GM19035 (cell line): ENCODE measurements around the gene GCH1.

Source experiments
- ATAC-seq: cut with Tn5 transposase; IDR thresholded peaks from one replicate; pipeline ENCODE4 v1.9.1; 2021; ENCODE audit not compliant: unreplicated experiment

GCH1 gene

DNA sequence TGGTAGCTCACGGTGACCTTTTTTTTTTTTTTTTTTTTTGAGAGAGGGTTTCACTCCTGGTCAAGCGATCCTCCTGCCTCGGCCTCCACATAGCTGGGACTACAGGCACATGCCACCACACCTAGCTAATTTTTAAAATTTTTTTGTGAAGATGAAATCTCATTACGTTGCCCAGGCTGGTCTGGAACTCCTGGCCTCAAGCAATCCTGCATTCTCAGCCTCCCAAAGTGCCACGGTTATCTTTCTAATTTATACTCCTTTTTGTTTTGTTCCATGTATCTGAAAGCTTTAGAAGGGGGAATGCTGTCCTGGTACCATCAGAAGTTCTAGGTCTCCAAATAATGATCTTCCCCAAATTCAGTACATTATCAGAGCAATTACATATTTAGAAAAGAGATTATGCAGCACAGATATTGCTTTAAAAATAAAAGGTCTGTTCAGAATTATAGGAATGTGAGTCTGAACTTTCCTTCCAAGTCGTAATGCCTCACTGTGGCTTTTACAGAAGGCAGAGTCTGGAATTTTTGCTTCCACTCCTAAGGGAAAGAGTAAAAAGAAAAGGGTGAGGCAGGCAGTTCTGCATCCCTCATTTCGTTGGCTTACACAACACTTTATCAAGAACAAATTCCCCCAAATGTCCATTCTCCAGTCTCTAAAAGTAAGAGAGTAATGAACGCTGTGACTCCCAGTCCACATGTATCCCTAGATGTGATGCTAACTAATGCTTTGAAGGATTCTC is 73.0 kb downstream of the GCH1 start:
- ATAC-seq, result no peak

DNA sequence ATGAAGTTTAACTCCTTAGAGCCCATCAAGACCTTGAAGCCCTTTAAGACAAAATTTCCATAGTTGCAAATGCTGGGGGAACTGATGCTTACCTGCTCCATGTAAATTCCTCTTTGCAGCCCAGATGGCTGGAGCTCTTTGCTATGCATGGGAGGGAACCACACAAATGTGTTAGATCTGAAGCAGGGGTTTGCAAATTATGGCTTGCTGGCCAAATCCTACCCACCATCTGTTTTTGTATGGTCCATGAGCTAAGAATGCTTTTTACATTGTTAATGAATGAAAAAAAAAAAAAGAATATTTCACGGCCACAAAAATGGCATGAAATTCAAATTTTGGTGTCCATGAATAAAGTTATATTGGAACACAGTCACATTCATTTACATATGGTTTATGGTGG is 74.6 kb downstream of the GCH1 start:
- ATAC-seq, result no peak

DNA sequence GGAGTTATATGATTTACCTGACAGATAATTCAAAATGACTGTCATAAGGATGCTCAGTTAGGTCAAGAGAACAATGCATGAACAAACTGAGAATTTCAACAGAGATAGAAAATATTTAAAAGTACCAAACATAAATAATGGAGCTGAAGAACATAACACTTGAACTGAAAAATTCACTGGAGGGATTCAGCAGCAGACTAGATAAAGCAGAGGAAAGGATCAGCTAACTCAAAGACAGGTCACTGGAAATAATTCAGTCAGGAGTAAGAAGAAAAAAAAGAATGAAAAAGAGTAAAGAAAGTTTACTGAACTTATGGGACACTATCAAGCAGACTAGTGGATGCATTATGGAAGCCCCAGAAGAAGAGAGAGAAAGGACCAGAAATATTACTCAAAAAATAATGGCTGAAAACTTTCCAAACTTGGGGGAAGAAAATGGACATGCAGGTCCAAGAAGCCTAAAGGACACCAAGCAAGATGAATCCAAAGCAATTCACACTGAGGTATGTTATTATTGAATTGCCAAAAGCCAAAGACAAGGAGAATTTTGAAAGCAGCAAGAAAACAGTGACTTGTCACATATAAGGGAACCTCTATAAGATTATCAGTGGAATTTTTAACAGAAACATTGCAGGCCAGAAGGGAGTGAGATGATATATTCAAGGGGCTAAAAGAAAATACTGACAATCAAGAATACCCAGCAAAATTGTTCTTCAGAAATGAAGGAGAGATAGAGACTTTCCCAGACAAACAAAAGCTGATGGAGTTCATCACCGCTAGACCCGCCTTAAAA is 78.7 kb downstream of the GCH1 start:
- ATAC-seq, result no peak

DNA sequence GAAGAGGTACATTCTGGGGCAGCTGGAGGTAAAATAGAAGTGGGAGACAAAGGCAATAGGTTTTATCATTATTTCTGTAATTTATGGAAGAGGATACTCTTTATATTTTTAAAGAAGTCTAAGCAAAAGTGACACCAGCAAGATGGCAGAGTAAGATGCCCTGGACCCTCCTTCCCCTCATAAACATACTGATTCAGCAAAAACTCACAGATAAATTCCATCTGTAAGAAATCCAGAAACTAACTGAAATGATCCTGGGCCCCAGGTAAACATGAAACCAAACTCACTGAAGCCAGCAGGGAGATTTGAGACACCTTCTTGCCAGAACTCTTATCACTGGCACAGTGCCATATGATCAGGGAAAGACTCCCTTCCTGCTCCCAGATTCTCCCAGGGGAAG is 79.9 kb downstream of the GCH1 start:
- no peak for ATAC-seq

DNA sequence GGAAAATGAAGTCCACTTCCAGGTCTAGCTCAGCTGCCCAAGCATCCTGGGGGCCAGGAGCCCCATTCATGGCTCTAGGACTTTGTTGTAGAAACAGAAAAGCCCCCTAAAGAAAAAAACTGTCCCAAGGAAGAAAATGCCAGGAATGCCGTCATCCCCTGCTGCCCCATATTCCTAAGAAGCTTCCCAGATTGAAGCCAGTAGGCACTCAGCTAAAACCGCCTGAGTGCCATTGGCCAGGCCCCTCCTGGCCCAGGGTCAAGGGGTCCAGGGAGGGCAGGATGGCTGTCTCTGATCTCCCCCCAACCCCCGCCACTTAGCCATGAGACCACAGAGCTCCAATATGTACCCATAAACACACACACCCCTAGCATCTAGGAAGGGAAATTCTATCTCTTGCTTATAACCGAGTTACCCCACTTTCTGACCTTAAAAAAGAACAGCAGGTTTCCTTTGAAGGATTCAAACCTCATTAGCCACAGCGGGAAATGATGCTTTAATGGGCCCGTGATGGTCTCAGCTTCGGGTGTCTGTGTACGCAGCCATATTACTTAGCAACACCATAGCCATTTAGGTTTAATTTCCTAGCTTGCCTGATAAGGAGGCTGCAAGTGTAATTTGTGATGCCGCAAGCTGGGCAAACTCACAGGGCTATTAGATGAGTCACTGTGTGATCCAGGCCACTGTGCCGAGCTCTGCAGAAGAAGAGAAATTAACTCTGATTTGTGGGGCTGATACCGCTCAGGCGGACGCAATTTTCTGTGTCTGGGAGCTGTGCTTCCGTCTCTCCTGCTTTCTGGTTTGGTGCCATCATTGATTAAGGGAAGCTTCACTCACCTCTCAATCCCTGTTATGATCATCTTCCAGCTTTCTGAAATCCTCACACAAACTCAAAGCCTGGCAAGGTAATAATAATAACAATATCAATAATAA is 84.2 kb downstream of the GCH1 start:
- ATAC-seq, result no peak

DNA sequence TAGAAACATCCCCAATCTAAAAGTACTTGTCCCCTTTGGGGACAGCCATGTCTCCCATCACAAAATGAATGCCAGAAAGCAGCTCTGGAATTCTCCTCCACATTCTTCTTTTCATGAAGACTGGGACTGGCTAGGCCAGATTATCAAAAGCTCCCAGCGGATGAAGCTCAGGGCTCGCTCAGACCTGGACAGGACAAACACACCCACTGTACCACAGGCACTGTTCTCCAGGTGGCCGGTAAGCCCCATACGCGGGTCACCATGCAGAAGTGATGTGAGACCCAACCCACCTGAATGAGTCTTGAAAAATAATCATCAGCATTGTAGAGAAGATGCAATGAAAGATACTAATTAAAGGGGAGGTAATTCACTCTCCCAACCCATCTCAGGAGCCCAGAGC is 85.1 kb downstream of the GCH1 start:
- ATAC-seq, result no peak

DNA sequence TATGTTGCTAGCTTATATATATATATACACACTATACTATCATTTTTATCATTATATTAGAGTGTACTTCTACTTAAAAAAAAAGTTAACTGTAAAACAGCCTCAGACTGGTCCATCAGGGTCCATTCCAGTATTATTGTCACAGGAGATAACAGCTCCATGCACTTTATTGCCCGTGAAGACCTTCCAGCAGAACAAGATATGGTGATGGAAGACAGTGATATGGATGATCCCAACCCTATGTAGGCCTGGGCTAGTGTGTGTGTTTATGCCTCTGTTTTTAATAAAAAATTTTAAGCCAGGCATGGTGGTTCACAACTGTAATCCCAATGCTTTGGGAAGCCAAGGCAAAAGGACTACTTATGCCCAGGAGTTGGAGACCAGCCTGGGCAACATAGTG is 86.2 kb downstream of the GCH1 start:
- no peak for ATAC-seq

DNA sequence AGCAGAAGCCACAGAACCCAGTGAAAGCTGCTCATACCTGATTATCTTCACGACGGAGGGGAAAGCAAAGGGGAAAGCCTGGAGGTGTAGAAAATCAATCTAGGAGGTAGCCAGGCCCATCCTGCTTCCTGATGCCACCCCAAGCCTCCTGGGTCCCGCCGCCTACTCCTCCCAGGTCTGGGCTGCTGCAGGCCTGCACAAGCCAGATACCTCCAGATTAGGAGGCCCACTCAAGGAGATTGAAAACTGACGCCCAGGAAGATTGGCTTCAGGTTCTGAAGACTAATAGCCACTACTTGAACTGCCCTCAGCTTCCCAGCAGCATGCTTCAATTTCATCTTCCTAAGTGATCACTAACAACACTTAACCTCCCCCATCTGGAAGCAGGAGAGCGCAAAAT is 87.1 kb downstream of the GCH1 start:
- no peak for ATAC-seq

DNA sequence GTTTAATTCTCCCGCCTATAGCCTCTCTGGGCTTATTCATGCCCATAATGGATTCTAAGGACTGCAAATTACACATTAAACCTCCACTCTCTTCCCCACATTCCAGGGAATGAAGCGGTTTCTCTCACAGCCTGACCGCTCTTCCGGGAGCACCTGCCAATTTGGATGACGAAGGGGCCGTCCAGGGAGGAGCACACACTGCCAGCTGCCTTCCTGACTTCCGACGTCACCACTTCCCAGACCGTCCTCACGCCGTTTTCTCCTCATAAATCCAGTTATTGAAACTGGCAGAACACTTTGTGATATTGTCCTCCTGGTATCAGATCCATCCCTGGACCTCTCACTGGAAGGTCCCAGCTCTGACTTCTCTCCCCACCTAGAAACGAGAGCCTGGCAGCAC is 87.6 kb downstream of the GCH1 start:
- no peak for ATAC-seq

DNA sequence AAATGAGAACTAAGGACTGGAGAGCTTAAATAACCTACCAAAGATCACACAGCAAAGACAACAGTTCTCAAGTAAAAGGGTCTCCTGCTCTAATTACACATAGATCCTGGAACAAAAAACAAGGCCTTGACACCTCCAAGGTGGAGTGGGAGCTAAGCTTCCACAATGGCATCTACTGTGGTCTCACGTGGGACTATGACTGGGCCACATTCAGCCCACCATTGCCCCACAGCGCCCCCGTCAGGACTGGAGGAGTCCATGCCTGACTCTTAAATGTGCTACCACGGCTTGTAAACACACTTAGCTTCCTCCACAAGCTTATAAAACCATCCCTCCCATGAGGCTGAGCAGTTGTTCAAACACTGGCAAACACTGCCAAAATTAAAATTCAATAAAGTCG is 88.5 kb downstream of the GCH1 start:
- ATAC-seq, result no peak

DNA sequence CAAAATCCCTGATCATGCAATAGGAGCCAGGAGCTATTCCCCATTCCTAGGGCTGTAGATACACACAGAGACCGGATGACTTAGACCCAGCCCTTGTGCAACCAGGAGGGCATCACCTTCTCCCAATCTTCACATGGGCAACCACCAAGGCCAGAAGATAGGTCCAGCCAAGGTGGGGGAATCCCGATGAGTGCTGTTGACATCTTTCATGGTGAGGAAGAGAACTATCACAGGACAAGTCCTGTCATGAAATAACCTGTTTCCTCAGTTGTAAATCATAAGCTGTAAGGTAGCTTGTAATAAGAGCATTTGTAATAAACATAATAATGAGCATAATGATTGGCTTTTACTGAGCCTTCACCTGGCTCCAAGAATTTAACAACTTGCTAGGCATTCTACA is 89.5 kb downstream of the GCH1 start:
- ATAC-seq, result no peak

DNA sequence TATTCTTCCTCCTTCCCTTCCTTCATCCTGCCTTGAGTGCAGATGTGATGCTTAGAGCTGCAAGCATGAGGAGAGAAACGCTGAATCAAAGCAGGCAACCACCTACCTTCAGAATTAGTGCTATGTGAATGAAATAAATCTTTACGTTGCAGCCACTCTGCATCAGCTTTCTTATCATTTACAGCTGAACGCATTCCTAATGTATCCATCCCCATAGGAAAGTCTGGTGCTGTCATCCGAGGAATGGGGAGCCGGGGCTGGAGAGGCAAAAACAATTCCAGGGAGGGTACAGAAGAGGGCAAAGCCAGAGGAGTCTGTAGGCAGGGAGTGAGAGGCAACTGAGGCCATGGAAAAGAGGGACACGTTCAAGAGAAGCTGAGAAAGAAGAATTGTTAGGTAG is 90.0 kb downstream of the GCH1 start:
- no peak for ATAC-seq

DNA sequence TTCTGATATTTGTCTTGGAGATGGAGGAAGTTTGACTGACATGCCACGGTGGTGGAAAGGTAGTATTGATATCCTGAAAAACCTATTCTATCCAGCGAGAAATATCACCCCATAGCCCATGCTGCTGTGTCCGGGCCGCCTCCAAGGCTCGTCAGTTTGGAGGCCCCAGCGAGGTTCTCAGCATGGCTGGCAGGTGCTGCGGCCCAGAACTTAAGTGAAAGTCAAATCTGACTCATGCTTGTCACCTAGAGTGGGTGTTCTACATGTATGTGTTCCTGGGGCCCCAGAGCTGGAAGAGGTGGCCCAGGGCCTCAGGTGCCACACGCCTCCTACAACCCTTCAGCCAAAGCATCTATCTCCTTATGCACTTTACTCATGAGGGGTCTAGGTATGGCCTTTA is 92.9 kb downstream of the GCH1 start:
- ATAC-seq, result no peak

DNA sequence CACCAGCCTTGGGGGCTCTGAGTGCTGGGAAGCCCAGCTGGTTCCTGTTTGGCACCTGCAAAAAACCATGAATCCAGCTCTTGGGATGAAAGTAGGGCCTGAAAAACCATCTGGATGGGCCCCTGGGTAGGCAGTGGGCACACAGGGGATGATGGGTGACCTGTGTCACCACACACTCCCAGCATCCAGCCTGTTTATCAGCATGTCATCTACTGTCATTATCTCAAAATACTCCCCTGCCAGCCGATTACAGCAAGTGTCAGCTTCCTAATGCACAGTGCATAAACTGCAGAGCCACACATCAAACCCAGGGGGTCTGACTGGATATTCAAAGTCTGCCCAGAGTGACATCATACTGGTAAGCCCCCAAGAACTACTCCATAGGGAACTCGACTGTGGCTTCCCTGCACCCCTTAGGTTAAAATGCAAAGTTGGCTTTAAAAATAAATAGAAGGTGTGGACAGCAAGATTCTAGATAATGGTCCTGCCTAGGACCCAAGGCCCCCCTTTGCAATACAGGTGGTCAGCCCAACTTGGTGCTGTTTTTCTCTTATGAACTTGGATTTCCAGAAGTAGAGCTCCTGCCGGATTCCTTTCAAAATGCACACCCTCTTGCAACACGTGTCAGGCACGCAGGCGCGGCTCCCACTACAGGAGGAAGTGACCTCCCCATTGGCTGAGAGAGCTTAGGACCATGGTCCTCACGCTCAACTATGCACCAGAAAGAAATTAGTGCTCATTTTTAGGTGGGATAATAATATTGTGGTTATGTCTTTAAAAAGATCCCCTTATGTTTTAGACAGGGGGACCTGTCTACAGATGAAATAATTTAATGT is 94.1 kb downstream of the GCH1 start:
- no peak for ATAC-seq

DNA sequence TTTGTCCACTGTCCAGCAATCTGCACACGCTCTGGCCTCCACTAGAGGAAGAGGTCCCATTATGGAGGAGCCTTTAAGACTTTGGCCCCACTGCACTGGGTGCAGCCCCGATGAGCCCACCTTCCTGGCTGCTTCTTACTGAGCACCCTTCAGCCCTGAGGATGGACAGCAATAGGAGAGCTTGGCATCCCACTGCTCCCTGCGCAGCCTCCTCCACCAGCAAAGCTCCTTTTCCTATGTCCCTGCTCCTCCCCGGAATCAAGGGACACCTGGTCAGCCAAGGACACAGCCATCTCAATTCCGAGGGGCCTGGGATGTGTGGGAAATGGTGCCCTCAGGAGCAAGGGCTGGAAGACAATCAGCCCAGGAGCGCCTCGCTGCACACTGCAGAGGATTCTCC is 94.7 kb downstream of the GCH1 start:
- ATAC-seq, result no peak

DNA sequence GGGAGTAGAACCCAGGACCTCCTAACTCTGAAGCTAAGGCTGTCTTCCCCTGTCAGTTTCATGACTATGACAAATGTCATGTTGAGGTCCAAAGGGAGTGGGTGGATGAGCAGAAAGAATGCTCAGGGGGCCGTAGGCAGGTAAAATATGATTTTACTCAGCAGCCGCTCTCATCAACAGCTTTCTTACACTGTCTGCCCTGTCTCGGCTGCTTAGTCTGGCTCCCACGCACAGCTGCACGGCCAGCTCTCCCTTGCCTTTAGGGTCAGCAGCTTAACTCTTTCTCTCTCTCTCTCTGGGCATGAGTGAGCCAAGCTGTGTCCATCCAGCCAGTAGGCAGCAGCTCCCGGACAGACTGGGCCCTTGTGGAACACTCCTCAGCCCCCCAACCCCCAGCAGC is 95.2 kb downstream of the GCH1 start:
- ATAC-seq, result no peak

DNA sequence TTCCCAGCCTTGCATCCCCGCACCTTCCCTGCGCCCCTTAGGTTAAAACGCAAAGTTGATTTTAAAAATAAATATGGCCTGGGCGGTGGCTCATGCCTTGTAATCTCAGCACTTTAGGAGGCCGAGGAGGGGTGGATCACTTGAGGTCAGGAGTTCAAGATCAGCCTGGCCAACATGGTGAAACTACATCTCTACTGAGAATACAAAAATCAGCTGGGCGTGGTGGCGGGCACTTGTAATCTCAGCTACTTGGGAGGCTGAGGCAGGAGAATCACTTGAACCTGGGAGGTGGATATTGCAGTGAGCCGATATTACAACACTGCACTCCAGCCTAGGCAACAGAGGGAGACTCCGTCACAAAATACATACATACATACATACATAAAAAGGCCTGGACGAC is 96.0 kb downstream of the GCH1 start:
- no peak for ATAC-seq

DNA sequence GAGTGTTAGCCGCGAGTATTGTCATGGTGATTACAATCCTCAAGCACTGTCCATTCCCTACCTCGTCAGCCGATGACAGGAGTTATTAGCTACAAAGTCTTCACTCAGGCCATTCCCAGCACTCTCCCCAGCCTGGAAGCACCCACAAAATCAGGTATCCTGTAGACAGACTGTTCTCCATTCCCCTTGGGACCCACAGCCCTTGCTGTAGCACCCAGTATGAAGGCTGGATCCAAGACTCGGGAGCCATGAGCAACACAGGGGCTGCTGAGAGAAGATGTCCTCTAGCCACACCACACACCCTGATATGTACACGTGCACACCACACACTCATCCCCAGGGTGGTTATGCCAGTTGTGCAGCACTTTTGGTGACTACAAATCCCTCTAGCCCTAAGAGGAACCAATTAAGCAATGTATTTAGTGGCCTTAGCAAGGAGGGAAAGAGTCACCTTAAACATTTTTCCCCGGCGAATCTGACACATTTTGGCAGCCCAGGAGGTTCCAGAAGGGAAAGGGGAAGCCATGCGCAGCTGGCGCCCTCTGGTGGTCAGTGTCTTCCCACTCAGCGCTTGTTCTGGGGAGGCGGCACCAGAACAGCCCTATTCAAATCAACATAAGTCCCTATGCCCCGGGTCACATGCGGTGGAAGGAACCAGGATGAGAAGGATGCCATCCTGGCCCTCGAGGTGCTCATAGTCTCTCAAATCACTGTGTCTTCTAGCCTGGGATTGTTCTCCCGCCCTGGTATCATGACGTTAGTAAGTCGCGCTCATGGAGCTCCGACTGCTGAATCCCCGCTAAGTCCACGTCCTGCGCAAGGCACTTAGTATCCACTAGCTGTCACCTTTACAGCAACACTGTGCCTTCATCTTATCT is 96.9 kb downstream of the GCH1 start:
- ATAC-seq, result peak; percentile 57

DNA sequence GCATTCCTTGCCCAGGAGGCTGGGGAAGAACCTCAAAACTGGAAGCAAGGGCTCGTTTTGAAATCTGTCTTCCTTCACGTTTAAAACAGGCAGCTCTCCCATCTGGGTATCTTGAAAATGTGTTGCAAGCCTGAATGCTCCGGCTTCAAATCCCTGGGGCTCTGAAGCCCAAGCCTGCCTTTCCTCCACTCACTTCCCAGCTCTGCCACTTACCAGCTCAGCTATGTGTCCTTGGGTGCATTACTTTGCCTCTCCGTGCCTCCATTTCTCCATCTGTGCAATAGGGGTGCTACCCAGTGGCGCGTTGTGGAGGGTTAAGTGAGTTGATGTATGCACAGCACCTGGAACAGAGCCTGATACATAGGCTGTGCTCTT is 97.6 kb downstream of the GCH1 start:
- no peak for ATAC-seq

DNA sequence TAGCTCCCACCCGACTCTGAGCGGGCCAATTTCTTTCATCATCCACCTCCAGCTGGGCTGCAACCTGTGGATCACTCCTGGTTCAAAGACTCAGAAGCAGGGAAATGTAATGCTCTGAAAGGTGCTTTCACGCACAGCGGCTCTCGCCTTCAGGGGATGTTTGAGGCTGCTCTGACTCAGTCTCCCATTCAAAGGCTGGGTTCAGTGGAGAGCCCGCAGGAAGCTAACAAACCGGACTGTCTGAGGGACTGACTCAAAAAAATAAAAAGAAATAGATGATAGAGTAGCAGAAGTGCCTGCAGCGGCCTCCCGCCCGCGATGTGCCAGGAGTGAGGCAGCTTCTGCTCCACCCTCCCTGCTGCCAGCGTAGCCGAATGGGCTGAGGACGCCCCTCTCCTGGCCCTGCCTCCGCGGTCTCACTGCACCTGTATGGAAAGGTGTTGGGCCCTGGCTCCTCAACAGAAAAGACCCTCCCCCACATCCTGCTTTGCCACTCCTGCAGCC is 98.0 kb downstream of the GCH1 start:
- ATAC-seq, result no peak
